HG02571 (cell line): Measurements from ENCODE around the gene MARCHF10.
"Not testable (repeated sequence)": the region's sequence is repeated elsewhere in the genome, so short reads cannot be mapped to it uniquely, and the experiment has no call there.

Experiments used
- ATAC-seq: cut with Tn5 transposase; IDR thresholded peaks from one replicate; pipeline ENCODE4 v1.9.1; 2021; ENCODE audit warnings: mild to moderate bottlenecking, moderate library complexity; ENCODE audit not compliant: unreplicated experiment

MARCHF10 gene

GRCh38 chr17:62791235-62791734 lies 16.8 kb downstream of the MARCHF10 start:
- no peak for ATAC-seq

DNA sequence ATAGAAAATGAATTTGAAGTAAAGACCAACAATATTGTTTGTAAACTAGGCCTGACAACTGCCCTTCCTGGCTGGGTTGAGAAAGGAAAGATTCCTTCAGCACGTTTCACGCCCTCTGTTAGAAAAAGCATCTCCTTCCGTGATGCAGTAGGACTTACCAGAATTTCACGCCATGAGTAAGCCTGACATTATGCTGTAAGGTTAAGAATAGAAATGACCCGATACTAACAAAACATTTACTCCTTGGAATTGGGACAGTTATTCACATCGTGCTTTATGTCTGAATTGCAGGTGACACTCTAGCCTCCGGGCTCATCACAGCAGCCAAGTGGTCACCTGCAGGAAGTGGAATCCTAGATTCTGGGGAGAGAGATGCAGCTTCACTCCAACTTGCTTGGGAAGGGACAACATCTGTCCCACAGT lies 17.5 kb downstream of the MARCHF10 start:
- no peak for ATAC-seq

GRCh38 chr17:62787366-62787765 lies 20.7 kb downstream of the MARCHF10 start:
- no peak for ATAC-seq

GRCh38 chr17:62786646-62787045 lies 21.5 kb downstream of the MARCHF10 start:
- ATAC-seq = no peak

GRCh38 chr17:62785983-62786382 lies 22.1 kb downstream of the MARCHF10 start:
- not testable (repeated sequence) for ATAC-seq

GRCh38 chr17:62782730-62783270 lies 25.3 kb downstream of the MARCHF10 start:
- no peak for ATAC-seq

GRCh38 chr17:62781831-62782251 lies 26.3 kb downstream of the MARCHF10 start:
- no peak for ATAC-seq

GRCh38 chr17:62781356-62781755 lies 26.8 kb downstream of the MARCHF10 start:
- ATAC-seq = no peak

GRCh38 chr17:62780951-62781350 lies 27.2 kb downstream of the MARCHF10 start:
- no peak for ATAC-seq

- ATAC-seq = no peak
Measured at GRCh38 chr17:62780269-62780668, 27.8 kb downstream of the MARCHF10 start.

GRCh38 chr17:62778990-62779681 lies 29.0 kb downstream of the MARCHF10 start:
- ATAC-seq = no peak

DNA sequence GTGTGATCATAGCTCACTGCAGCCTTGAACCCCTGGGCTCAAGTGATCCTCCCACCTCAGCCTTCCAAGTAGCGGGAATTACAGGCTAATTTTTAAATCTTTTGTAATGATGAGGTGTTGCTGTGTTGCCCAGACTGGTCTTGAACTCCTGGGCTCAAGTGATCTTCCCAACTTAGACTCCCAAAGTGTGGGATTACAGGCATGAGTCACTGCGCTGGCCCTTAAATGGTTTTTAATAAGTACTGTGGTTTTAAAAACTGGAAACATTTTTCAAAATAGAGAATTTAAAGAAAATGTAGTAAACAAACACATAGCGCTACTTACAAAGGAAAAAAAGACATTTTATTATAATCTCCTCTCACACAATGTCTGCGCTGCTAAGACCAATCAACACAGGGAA lies 32.2 kb downstream of the MARCHF10 start:
- no peak for ATAC-seq

GRCh38 chr17:62774338-62774737 lies 33.8 kb downstream of the MARCHF10 start:
- ATAC-seq = no peak

- no peak for ATAC-seq
Measured at GRCh38 chr17:62767997-62768396, 40.1 kb downstream of the MARCHF10 start.

- ATAC-seq = no peak
Measured at GRCh38 chr17:62765351-62765750, 42.8 kb downstream of the MARCHF10 start.

DNA sequence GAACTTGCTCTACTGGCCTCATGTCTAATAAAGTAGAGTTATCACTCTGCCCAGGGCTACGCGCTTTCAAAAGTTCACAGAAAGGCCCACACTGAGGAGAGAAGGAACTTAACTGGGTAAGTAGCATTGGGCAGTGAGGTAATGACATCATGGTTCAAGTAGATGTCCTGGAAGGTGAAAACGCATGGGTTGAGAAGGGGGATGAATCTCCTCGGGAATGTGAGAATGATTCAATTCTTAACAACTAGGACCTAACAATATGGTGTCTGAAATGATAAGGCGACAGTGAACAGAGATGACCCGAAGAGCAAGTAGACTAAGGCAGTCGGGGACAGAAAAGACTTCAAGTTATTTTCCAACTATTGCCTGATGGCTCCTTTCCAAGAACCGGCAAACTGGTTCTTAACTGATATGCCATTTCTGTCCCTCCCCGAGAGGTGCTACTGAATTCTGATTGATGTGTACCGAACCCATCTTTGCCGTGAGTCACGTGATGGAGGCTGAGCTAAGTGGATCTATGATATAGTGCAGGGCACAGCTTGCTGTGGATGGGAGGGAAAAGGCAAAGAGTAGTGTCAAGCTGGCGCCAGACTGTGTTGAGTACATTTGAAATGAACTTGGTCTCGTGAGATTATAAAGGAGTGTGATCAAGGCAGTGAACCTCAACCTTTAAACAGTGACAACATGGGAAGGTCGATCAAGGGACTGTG lies 44.1 kb downstream of the MARCHF10 start:
- ATAC-seq = no peak

- no peak for ATAC-seq
Measured at GRCh38 chr17:62761884-62762283, 46.2 kb downstream of the MARCHF10 start.

- ATAC-seq = no peak
Measured at GRCh38 chr17:62760945-62761267, 47.2 kb downstream of the MARCHF10 start.

DNA sequence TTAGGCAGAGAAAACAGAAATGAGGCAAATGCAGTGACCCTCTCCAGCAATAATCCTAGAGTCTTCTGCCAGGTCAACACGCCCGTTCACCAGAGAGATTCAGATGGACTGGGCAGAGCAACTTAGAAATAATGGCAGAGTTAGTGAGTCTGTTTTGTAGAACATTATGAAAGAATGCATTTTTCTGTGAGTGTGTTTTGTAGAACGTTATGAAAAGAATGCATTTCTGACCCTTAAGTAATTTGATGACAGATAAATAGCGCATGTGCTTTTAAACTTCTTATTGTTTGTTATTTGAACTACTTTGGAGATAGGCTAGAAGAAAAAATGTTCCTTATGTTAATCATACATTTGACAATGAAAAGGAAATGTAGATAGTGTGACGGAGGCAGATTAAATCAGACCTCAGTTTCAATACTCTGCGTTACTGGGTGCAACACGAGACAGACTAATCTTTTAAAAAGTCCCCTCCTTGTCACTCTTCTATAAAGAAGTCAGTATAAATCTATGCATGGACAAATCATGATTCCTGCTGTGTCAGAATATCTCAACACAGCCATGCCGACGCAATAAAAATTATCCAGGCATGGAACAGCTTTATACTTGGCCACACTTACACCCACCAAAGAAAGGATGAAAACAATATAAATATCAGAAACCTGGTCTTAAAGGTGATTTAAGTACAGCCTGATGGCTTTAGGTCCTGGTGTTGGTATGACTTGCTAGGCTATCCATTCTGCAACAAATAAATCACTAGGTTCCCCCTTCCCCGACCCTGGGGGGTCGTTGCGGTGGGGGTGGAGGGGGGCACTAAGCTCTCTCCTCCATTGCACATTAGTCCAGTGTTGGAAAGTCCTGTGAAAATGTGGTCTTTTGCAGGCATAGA lies 47.8 kb downstream of the MARCHF10 start:
- no peak for ATAC-seq

- no peak for ATAC-seq
Measured at GRCh38 chr17:62757500-62757951, 50.6 kb downstream of the MARCHF10 start.

- no peak for ATAC-seq
Measured at GRCh38 chr17:62756198-62756597, 51.9 kb downstream of the MARCHF10 start.
